VCaP (cell line): ENCODE data around the gene TCEAL5.
"Not testable (repeated sequence)": the region's sequence is repeated elsewhere in the genome, so short reads cannot be mapped to it uniquely, and the experiment has no call there.

Experiments used
- H3K27ac ChIP-seq: fragments of 450-650 bp; 2 replicates; pipeline ENCODE4 v1.5.1; 2017
- TF ChIP-seq, protein P1 (sequence below): fragments of 450-650 bp; conservative IDR thresholded peaks from 2 replicates; pipeline ENCODE4 v1.5.1; 2017; ENCODE audit warnings: mild to moderate bottlenecking, moderate library complexity

Gene TCEAL5

DNA sequence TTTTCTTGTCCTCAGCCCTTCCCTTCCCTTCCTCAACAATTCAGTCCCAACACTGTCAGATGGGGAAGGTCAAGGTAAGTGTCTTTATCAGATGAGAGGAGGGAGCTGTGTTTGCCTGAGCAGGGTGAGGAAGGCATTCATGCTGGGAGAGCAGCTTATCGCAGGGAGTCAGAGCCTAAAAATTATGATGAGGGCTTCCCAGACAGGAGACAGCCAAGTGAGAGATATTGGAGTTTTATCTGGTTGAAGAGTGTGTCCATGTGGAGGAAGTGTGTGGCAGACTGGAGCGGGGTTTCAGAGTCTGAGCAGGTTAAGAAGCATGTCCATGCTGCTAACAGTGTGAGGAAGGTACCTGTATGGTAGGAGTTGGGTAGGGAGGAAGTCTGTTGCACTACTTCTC is 43.3 kb downstream of the TCEAL5 start:
- H3K27ac ChIP-seq: no peak overlapping the region

DNA sequence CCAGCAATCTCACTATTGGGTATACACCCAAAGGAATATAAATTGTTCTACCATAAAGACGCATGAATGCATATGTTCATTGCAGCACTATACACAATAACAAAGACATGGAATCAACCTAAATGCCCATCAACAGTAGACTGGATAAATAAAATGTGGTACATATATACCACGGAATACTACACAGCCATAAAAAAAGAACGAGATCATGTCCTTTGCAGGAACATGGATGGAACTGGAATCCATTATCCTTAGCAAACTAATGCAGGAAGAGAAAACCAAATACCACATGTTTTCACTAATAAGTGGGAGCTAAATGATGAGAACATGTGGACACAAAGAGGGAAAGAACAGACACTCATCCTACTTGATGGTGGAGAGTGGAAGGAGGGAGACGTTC is 50.6 kb downstream of the TCEAL5 start:
- not testable (repeated sequence) for H3K27ac ChIP-seq

More for the DNA sequence above, 43.3 kb downstream of the TCEAL5 start:
- TF ChIP-seq, protein P1, sequence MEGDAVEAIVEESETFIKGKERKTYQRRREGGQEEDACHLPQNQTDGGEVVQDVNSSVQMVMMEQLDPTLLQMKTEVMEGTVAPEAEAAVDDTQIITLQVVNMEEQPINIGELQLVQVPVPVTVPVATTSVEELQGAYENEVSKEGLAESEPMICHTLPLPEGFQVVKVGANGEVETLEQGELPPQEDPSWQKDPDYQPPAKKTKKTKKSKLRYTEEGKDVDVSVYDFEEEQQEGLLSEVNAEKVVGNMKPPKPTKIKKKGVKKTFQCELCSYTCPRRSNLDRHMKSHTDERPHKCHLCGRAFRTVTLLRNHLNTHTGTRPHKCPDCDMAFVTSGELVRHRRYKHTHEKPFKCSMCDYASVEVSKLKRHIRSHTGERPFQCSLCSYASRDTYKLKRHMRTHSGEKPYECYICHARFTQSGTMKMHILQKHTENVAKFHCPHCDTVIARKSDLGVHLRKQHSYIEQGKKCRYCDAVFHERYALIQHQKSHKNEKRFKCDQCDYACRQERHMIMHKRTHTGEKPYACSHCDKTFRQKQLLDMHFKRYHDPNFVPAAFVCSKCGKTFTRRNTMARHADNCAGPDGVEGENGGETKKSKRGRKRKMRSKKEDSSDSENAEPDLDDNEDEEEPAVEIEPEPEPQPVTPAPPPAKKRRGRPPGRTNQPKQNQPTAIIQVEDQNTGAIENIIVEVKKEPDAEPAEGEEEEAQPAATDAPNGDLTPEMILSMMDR: no peak
